Skin of body (tissue), 2 donors: ENCODE results near the gene FGR. TPM values are rescaled to one million over a fixed set of nuclear protein-coding genes. Genes with fewer than 3 reads are reported as not detected.
"Not testable (repeated sequence)": the region's sequence is repeated elsewhere in the genome, so short reads cannot be mapped to it uniquely, and the experiment has no call there.

Source experiments
- DNase-seq: peaks from one replicate; lab custom pipeline; 2025; lab: John Stamatoyannopoulos, UW
- total RNA-seq: library from RNA; depleted of rRNA; stranded (reverse); fragments of >200 nt; gene quantifications from one replicate; pipeline ENCODE4 v1.2.3, GENCODE V29; 2014

FGR gene
- total RNA-seq, 1 donor from 2014 or later = 9.6 TPM

GRCh38 chr1:27635396-27636142 lies 584 bp upstream of the FGR start:
- no peak for DNase-seq

- DNase-seq = no peak
Measured at GRCh38 chr1:27634177-27634984, 604 bp downstream of the FGR start.

- no peak for DNase-seq
Measured at GRCh38 chr1:27633640-27634176, 1.3 kb downstream of the FGR start.

- DNase-seq = no peak
Measured at GRCh38 chr1:27633298-27633610, 1.7 kb downstream of the FGR start.

GRCh38 chr1:27632387-27633297 lies 2.3 kb downstream of the FGR start:
- no peak for DNase-seq

GRCh38 chr1:27630859-27631491 lies 4.0 kb downstream of the FGR start:
- no peak for DNase-seq

GRCh38 chr1:27628712-27629111 lies 6.3 kb downstream of the FGR start:
- DNase-seq = no peak

- DNase-seq = not testable (repeated sequence)
Measured at GRCh38 chr1:27627733-27628132, 7.3 kb downstream of the FGR start.

- DNase-seq = no peak
Measured at GRCh38 chr1:27627061-27627460, 7.9 kb downstream of the FGR start.

- no peak for DNase-seq
Measured at GRCh38 chr1:27626031-27626935, 8.7 kb downstream of the FGR start.

GRCh38 chr1:27624467-27625178 lies 10.4 kb downstream of the FGR start:
- no peak for DNase-seq

GRCh38 chr1:27623327-27624212 lies 11.4 kb downstream of the FGR start:
- DNase-seq = no peak

GRCh38 chr1:27622828-27623227 lies 12.2 kb downstream of the FGR start:
- no peak for DNase-seq

- DNase-seq = no peak
Measured at GRCh38 chr1:27621051-27621920, 13.7 kb downstream of the FGR start.

GRCh38 chr1:27619782-27620438 lies 15.1 kb downstream of the FGR start:
- not testable (repeated sequence) for DNase-seq

GRCh38 chr1:27618341-27619082 lies 16.5 kb downstream of the FGR start:
- DNase-seq = no peak
